GM21381 (cell line): Measurements from ENCODE around the gene ARHGAP45.

Experiments used
- ATAC-seq: cut with Tn5 transposase; IDR thresholded peaks from one replicate; pipeline ENCODE4 v1.9.1; 2021; ENCODE audit warnings: mild to moderate bottlenecking, moderate library complexity; ENCODE audit not compliant: unreplicated experiment

Gene ARHGAP45

DNA sequence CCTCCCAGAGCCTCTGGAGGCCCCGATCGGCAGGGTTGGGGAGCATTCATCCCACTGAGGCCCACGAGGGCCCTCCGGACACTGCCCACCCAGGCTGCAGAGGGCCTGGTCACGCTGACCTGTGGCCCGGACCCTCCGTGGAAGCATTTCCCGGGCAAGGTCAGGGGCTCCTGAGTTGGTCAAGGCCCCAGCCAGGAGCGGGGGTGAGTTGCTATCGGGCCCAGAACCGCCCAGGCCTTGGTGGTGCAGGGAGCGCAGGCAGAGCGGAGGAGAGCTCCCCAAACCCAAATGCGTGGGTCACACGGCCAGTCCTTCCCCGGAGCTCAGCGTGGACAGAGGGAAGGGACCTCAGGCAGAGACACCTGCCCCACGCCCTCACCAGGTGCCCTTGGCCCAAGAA is 62.6 kb downstream of the ARHGAP45 start:
- no peak for ATAC-seq

DNA sequence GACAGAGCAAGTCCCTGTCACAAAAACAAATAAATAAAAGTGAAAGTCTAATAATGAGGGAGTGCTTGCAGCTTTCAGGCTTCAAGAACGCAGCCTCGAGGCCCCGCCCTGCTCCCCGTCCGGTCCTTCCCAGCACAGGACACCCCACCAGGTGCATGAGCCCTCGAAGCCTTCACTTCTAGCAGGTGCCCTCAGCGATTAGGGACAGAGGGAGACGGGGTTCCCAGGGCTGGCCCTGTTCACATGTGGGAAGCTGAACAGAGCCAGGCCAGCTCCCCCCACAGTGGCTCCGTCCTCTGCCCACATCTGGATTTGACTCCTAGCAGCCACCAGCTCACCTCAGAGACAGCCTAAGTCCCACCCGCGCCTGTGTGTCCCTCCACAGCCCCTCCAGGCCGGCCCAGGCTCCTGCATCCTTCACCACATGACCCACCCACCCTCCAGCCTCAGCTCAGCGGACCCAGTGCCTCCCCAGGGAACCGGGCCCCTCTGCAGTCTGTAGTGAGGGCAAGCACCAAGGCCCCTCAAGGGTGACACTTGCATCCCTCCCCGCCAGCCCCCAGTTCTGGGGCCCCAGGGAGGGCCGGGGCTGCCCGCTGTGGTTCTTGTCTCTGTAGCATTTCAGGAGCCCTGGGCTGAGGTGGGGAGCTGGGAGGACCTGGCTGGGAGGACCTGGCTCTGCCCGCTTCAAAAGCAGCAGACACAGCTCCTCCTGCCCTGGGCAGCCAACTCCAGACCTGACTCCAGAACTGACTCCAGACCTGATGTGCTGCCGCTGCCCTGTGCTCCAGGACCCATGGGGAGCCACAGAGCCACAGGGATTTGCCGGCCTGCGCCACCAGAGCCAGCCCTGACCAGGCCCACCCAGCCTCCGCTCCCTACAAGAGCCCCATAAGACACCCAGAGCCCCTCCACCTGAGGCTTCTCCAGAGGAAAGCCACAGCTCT is 64.1 kb downstream of the ARHGAP45 start:
- ATAC-seq: no peak

DNA sequence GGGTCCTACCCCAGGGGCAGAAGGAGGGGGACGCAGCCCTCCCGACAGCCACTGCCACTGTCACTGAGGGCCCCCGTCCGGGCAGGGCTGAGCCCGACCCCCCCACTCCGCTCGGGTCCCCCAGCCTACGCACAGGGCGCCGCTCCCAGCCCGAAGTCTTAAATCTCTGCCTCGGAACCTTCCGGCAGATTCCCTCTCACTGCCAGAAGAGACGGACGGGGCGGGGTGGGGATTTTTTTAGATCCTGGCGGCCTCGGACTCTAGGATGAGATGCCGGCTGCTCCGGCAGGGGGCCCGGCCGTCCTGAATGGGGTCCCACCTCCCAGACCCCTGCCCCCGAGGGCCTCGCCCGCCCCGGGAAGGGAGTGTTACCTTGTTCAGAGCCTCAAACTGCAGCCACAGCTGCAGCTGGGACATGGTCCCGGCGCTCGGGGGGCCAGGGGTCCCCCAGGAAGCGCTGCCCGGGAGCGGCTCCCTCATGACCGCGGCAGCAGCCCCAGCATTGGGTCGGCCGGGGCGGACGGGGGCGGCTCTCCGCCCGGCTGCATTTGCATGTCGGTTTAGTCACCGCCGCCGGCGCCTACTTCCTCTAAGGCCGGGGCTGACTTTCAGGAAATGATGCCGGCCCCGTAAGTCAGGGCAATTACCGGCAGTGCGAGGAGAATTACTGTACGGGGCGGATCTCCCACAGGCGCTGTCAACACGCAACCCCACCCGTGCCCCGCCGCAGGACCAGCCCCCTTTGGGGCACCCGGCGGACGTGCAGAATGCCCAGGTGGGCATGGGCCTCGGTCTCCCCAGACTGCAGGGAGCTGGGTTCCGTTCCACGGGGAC is 65.0 kb downstream of the ARHGAP45 start:
- ATAC-seq: peak; percentile 40

DNA sequence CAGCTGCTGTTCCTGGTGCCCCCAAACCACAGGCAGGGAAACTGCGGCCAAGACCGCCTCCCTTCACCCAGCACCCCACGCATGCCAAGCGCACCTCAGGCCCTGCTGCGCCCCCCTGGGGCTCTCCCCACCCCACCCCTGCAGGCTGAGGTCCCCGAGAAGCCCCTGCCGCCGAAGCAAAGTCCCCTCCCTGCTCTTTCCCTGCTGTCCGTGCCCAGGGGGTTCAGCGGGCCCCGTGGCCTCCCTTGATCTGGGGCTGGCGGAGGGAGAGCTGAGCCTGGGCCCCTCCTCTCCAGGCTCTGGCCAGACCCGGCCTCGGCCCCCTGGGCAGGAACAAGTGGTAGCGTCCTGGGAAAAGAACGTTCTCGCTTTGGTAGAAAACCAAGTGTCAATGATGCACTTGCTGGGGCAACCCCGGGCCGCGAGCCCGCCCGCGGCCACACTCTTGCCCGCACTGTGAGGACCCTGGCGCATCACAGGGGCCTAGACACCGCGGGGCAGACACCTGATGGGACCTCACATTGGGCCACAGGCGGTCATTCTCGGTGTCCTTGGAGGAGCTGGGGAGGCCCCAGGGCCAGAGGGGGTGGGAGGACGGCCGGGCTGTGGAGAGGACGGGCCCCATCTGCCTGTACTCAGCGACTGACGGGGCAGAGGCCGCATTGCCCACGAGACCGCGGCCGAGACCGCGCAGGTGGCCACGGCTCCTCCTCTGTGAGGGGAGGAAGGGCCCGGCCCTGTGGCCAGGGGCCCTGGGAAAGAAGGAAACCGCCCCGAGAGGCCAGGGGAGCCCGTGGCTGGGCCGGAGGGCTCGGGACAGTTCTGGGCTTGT is 65.8 kb downstream of the ARHGAP45 start:
- ATAC-seq: no peak

DNA sequence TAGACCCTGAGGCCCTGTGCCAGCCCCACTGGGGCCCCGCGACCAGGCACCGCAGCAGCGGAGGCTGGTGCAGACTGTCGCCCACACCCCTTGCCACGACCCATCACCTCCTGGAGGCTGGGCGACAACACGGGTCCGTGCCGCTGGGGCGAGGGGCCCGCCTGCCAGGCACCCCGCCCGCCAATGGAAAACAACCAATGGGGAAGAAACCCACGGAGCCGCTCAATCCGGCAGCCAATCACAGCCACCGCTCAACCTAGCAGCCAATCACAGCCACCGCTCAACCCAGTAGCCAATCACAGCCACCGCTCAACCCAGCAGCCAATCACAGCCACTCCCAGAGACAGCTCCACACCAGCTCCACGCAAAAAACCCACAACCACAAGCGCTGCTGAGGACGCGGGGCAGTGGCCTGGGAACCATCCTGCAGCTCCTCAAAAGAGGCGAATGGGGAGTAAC is 66.5 kb downstream of the ARHGAP45 start:
- ATAC-seq: peak; percentile 34

DNA sequence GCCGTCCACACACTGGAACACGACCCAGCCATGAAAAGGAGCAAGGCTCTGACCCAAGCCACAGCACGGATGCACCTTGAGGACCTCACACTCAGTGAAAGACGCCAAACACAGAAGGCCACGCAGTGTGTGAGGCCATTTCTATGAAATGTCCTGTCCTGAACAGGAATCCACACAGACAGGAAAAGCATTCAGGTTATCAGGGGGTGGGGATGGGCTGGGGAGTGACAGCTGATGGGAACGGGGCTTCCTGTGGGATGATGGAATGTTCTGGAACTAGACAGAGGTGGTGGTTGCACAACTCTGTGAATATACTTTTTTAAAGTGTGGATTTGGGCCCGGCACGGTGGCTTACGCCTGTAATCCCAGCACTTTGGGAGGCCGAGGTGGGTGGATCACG is 67.5 kb downstream of the ARHGAP45 start:
- no peak for ATAC-seq

DNA sequence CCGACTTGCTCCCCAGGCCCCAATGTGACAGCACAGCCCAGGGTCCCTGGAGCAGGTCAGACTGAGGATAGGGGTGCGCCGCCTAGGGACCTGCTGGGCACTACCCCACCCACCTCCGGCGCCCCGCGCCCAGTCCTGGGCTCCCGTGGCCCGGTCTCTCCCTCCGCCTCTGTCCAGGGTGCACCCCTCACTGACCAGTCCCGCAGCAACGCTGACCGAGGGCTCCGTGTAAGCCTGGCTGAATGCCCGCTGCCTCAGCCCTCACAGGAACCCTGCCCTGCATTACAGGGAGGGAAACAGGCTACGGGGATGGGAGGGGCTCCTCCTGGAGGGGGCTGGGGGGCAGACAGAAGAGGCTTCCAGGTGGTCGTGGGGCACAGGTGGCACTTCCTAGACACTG is 68.5 kb downstream of the ARHGAP45 start:
- ATAC-seq: no peak

DNA sequence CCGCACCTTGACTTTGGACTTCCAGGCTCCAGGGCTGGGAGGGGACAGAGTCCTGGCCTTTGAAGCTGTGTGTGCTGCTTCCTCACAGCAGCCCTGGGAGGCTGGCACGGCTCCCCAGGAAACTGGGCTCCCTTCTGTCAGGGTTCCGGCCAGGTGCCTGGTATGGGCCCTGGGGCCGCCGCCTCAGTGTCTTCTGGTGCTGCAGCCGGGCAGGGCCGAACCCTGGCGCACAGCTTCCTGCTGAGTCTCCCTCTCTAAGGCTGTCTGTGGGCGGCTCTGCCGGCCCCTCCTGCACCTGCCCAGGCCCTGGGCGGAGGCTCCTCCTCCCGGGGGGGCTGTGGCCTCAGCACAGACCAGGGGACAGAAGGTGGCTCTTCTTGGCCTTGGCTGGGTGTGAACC is 69.2 kb downstream of the ARHGAP45 start:
- no peak for ATAC-seq
